ENCODE measurements around the gene COX8C.

DNA sequence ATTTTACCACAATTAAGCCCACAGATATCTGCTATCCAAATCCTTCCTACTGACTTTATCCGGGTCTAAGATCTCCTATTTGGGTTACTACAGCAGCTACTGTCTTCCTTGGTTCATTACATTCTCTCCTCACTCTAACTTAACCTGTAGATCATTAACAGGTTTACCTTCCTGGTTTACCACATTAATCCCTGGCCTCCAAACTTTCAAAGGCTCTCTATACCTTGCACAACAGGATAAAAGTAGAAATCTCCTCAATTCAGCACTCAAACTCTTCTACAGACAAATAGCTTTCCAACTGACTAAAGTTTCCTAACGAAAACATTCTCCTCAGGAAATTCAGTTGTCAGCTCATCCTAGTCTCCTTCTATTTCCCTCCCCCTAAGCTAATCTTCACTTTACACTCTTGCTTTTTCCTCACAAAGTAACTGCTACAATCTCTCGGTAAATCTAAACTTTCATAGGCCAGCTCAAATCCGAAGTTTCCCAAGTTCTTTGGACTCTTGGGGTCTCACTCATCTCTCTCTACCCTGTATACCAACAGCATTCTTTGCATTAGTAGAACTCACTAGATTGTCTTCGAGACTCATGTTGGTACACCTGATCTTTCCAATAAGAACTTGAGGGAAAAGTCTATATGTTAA lies 16.9 kb upstream of the COX8C start:
- no peak for TF ChIP-seq GATA2 (IDR thresholded peaks at IDR 0.05; ENCODE audit: low read depth, low read length)
- TF ChIP-seq GATA3 (IDR thresholded peaks at IDR 0.05; ENCODE audit: low read depth, low read length), result no peak

Data from SH-SY5Y (cell line).